ENCODE data around the gene ZCCHC8. TPM values are rescaled to one million over a fixed set of nuclear protein-coding genes. Genes with fewer than 3 reads are reported as not detected.

ZCCHC8 gene
- total and polyA plus RNA-seq, 2 of the 4 experiments (the other 2 are of a cell fraction), result 9.5 to 12.7 TPM

- CTCF ChIA-PET, result interaction anchor here (0.9 kb wide), 1 partner anchor 13 kb away, joined by 3 read pairs; no protein-coding TSS in a partner anchor
- no peak for ATAC-seq (ENCODE audit: low read depth)
- WGBS, 2 experiments (ENCODE audit: extremely low coverage in 2 of 2, insufficient read length in 1 of 2), result 100% methylated on average over 1 of the region's 5 CpGs; no CpG with 5 or more reads in 1 of the 2 experiments
- no peak overlapping the region for H3K9ac ChIP-seq (ENCODE audit: low read depth, low read length)
- H3K23ac ChIP-seq (ENCODE audit: low read depth, low read length), result no peak overlapping the region
- no peaks in the 10 kb centered on the region for H3K9me3 ChIP-seq (ENCODE audit: control insufficient read depth, insufficient read depth, low read length)
- in situ Hi-C loops (cut with MboI; ENCODE audit: low sequenced_read_pairs) (no loop called here), dilution Hi-C loops (cut with HindIII; ENCODE audit: low sequenced_read_pairs, unreplicated experiment) (no loop called here), intact Hi-C loops (cut with micrococcal nuclease) (no loop called here)
- H3K4me1 ChIP-seq (ENCODE audit: control insufficient read depth, insufficient read depth, low read length), result peaks cover 2% of the 10 kb centered on the region
- no peaks in the 10 kb centered on the region for H3K27me3 ChIP-seq (ENCODE audit: control insufficient read depth, insufficient read depth, low read length)
- H2BK15ac ChIP-seq (ENCODE audit: low read depth, low read length), result no peak overlapping the region
- TF ChIP-seq CTCF (conservative IDR thresholded peaks at IDR 0.05; ENCODE audit: low read depth, low read length) (no peak), RAD21 (IDR thresholded peaks at IDR 0.05; ENCODE audit: low read length) (no peak), FOS (IDR thresholded peaks at IDR 0.05; ENCODE audit: low read depth, low read length) (no peak), CEBPB (IDR thresholded peaks at IDR 0.05; ENCODE audit: low read depth, low read length) (no peak), BHLHE40 (IDR thresholded peaks at IDR 0.05; ENCODE audit: low read depth, low read length) (no peak), POLR2A (IDR thresholded peaks at IDR 0.05; ENCODE audit: low read depth, low read length) (no peak), MXI1 (IDR thresholded peaks at IDR 0.05; ENCODE audit: borderline replicate concordance, low read depth, low read length) (no peak), RFX5 (IDR thresholded peaks at IDR 0.05; ENCODE audit: low read depth, low read length) (no peak), MAFK (IDR thresholded peaks at IDR 0.05; ENCODE audit: low read depth, low read length) (no peak), ELK1 (IDR thresholded peaks at IDR 0.05; ENCODE audit: borderline replicate concordance, low read depth, low read length) (no peak), SMC3 (IDR thresholded peaks at IDR 0.05; ENCODE audit: low read depth, low read length) (no peak), CHD1 (IDR thresholded peaks at IDR 0.05; ENCODE audit: low read depth, low read length) (no peak), MAZ (IDR thresholded peaks at IDR 0.05; ENCODE audit: borderline replicate concordance, low read depth, low read length) (no peak), RCOR1 (IDR thresholded peaks at IDR 0.05; ENCODE audit: insufficient replicate concordance, low read length) (no peak), NFE2L2 (IDR thresholded peaks at IDR 0.05; ENCODE audit: low read depth, low read length) (no peak), USF2 (IDR thresholded peaks at IDR 0.05; ENCODE audit: low read depth, low read length) (no peak)
- H3K36me3 ChIP-seq (ENCODE audit: control insufficient read depth, insufficient read depth, low read length), result peaks cover 39% of the 10 kb centered on the region
- POLR2A ChIA-PET (ENCODE audit: unreplicated experiment), result no interaction called here
- H4K8ac ChIP-seq (ENCODE audit: low read depth in 2 of 2, low read length in 2 of 2), result no peak overlapping the region
- H3K4me3 ChIP-seq (ENCODE audit: insufficient read depth, low read depth, low read length), result no peak overlapping the region
- no peak overlapping the region for H2AK5ac ChIP-seq (ENCODE audit: low read depth, low read length)
- no peak for DNase-seq
- H3K18ac ChIP-seq (ENCODE audit: low read depth, low read length), result no peak overlapping the region
- no peak overlapping the region for H2BK20ac ChIP-seq (ENCODE audit: low read depth, low read length)
- peaks cover 5% of the 10 kb centered on the region; the same call in 1 of the 2 replicates for H3K9me1 ChIP-seq (ENCODE audit: insufficient read depth, low read length)
- BruUV-seq (replicated peaks), result no TSS peak
- H3K14ac ChIP-seq (replicated peaks; ENCODE audit: low read depth, low read length), result no peak overlapping the region
- H3K56ac ChIP-seq (ENCODE audit: extremely low read depth, insufficient read depth, low read length), result no peak overlapping the region
- H4K20me1 ChIP-seq (ENCODE audit: insufficient read depth, low read length), result no peaks in the 10 kb centered on the region; the same call in 1 of the 2 replicates
- no peak overlapping the region for H4K91ac ChIP-seq (ENCODE audit: insufficient read depth, low read depth, low read length)
- H3K4me2 ChIP-seq (ENCODE audit: low read depth, low read length), result no peak overlapping the region
- H2AFZ ChIP-seq (replicated peaks; ENCODE audit: low read length, poor library complexity), result no peak overlapping the region
- no peak overlapping the region for H3K4ac ChIP-seq (ENCODE audit: low read depth, low read length)
- no peak overlapping the region for H2BK5ac ChIP-seq (ENCODE audit: low read depth, low read length, poor library complexity, severe bottlenecking)
- no peak overlapping the region for H2BK120ac ChIP-seq (ENCODE audit: low read depth, low read length)
- no peak overlapping the region for H2AK9ac ChIP-seq (replicated peaks; ENCODE audit: low read depth, low read length, poor library complexity)
- peaks cover 5 to 33% of the 10 kb centered on the region in 2 experiments for H3K79me1 ChIP-seq (ENCODE audit: low read depth in 1 of 2, low read length in 2 of 2)
- no peak overlapping the region for H3K27ac ChIP-seq (ENCODE audit: insufficient read depth, low read length)
- no peak overlapping the region for H4K5ac ChIP-seq (ENCODE audit: low read depth, low read length)
Measured at GRCh38 chr12:122483969-122484368, 16.8 kb downstream of the ZCCHC8 start.

Measured in IMR-90 (cell line).